ENCODE data around the gene DOCK10. TPM values are rescaled to one million over a fixed set of nuclear protein-coding genes. Genes with fewer than 3 reads are reported as not detected.

DOCK10 gene
- total and polyA plus RNA-seq, 8 donors, result 0.89 to 33.8 (median 3.2) TPM

- WGBS, 5 donors, result 62 to 83% (median 68%) methylated on average over 1 of the region's 1 CpG
- Histone ChIP-seq H3K4me3 (no peak overlapping the region), H3K36me3 (no peaks in the 10 kb centered on the region), H3K4me1 (no peaks in the 10 kb centered on the region), H3K27ac (no peak overlapping the region), H3K27me3 (no peaks in the 10 kb centered on the region), H3K9me3 (peaks cover 0 to 18% (median 12%) of the 10 kb centered on the region in 4 donors)
- DNase-seq, result no peak
- TF ChIP-seq POLR2AphosphoS5 (IDR thresholded peaks at IDR 0.05) (no peak), EP300 (IDR thresholded peaks at IDR 0.05) (no peak)
- intact Hi-C loops (cut with DNase I; ENCODE audit: low total_unique reads), result no loop called here
These were observed 312.8 kb downstream of the DOCK10 start for GRCh38 chr2:224729435-224729834.

GRCh38 chr2:224724331-224724730 lies 317.9 kb downstream of the DOCK10 start:
- Histone ChIP-seq H3K4me1 (no peaks in the 10 kb centered on the region), H3K9me3 (peaks cover 0 to 17% (median 12%) of the 10 kb centered on the region in 4 donors), H3K4me3 (no peak overlapping the region), H3K27ac (no peak overlapping the region), H3K36me3 (no peaks in the 10 kb centered on the region), H3K27me3 (no peaks in the 10 kb centered on the region)
- DNase-seq, result peak in 1 of 2 donors; percentile 6
- intact Hi-C loops (cut with DNase I; ENCODE audit: low total_unique reads), result no loop called here
- 82 to 97% (median 92%) methylated on average over 2 of the region's 2 CpGs for WGBS, 5 donors
- no peak for TF ChIP-seq EP300 (IDR thresholded peaks at IDR 0.05)
- TF ChIP-seq POLR2A (IDR thresholded peaks at IDR 0.05), result no peak

GRCh38 chr2:224723586-224724217 lies 318.6 kb downstream of the DOCK10 start:
- Histone ChIP-seq H3K4me3 (no peak overlapping the region), H3K36me3 (no peaks in the 10 kb centered on the region), H3K4me1 (no peaks in the 10 kb centered on the region), H3K27ac (no peak overlapping the region), H3K27me3 (no peaks in the 10 kb centered on the region), H3K9me3 (peaks cover 0 to 11% (median 6%) of the 10 kb centered on the region in 4 donors)
- intact Hi-C loops (cut with DNase I; ENCODE audit: low total_unique reads), result no loop called here
- peak in 1 of 2 donors; percentile 11 for DNase-seq
- WGBS, 5 donors, result 55 to 64% (median 60%) methylated on average over 2 of the region's 2 CpGs
- TF ChIP-seq CTCF (IDR thresholded peaks at IDR 0.05) (no peak), POLR2AphosphoS5 (IDR thresholded peaks at IDR 0.05) (no peak), POLR2A (IDR thresholded peaks at IDR 0.05) (no peak), EP300 (IDR thresholded peaks at IDR 0.05) (no peak)

- H3K4me3 ChIP-seq, result no peak overlapping the region
- no peaks in the 10 kb centered on the region for H3K36me3 ChIP-seq
- WGBS, 5 donors, result 73 to 79% (median 75%) methylated on average over 4 of the region's 4 CpGs
- no peak for DNase-seq
- no peak for TF ChIP-seq EP300 (IDR thresholded peaks at IDR 0.05)
- TF ChIP-seq CTCF (IDR thresholded peaks at IDR 0.05), result no peak
- TF ChIP-seq POLR2A (IDR thresholded peaks at IDR 0.05), result no peak
- no peak for TF ChIP-seq POLR2AphosphoS5 (IDR thresholded peaks at IDR 0.05)
- no peak overlapping the region for H3K27ac ChIP-seq
- no peaks in the 10 kb centered on the region for H3K4me1 ChIP-seq
- H3K27me3 ChIP-seq, result no peaks in the 10 kb centered on the region
- intact Hi-C loops (cut with DNase I; ENCODE audit: low total_unique reads), result no loop called here
- peaks cover 0 to 6% (median 3%) of the 10 kb centered on the region in 4 donors for H3K9me3 ChIP-seq
These were observed 319.5 kb downstream of the DOCK10 start for GRCh38 chr2:224722770-224723169.

- no peak overlapping the region for H3K4me3 ChIP-seq
- 73 to 82% (median 80%) methylated on average over 3 of the region's 3 CpGs for WGBS, 5 donors
- no peaks in the 10 kb centered on the region for H3K36me3 ChIP-seq
- no peaks in the 10 kb centered on the region for H3K27me3 ChIP-seq
- no peak for DNase-seq
- intact Hi-C loops (cut with DNase I; ENCODE audit: low total_unique reads), result no loop called here
- no peaks in the 10 kb centered on the region for H3K4me1 ChIP-seq
- peaks cover 0 to 6% (median 3%) of the 10 kb centered on the region in 4 donors for H3K9me3 ChIP-seq
- no peak for TF ChIP-seq EP300 (IDR thresholded peaks at IDR 0.05)
- TF ChIP-seq CTCF (IDR thresholded peaks at IDR 0.05), result no peak
- no peak for TF ChIP-seq POLR2A (IDR thresholded peaks at IDR 0.05)
- no peak for TF ChIP-seq POLR2AphosphoS5 (IDR thresholded peaks at IDR 0.05)
- no peak overlapping the region for H3K27ac ChIP-seq
These were observed 320.0 kb downstream of the DOCK10 start for GRCh38 chr2:224722250-224722649.

Measured in stomach (tissue), 9 donors.